T-helper 2 cell treated with Interferon-gamma antibody and Interleukin-4, amounts not matched to agents 100 ng/mL and 5 ng/mL, for 36 hours (primary cell): ENCODE results near the gene TTC28. TPM values are rescaled to one million over a fixed set of nuclear protein-coding genes. Genes with fewer than 3 reads are reported as not detected.

ENCODE experiments used
- intact Hi-C: fragments of 100-400 bp; cut with micrococcal nuclease; formaldehyde crosslinking; loops from one replicate; pipeline ENCODE4 v1.15.1; 2023
- total RNA-seq: library from RNA; stranded (reverse); gene quantifications from 2 replicates; pipeline ENCODE4 v1.2.3, GENCODE V29; 2022

Gene TTC28
- total RNA-seq, 1 donor from 2014 or later = 1.1 TPM

GRCh38 chr22:27994481-27995331 is 684.9 kb downstream of the TTC28 start:
- intact Hi-C loops = no loop called here

DNA sequence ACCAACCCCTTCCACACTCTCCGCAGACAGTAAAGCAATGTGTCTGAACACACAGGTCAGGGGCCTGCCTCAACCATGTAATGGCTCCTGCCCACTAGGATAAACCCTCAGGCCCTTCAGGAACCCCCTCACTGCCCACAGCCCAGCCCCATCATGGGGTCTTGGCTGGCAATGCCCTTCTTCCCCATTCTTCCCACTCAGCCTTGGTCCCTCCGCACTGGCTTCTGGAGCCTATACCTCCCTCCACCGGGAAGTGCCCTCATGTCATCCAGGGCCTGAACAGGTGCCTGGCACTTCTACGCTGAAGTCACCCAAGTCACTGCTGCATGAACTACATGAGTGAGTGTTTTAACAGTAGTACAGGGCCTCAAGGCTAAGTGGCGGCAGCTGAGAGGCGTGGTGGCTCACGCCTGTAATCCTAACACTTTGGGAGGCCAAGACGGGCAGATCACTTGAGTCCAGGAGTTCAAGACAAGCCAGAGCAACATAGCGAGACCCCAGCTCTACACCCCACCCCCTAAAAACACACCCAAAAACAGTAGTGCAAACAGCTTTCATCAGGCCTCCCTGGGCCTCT is 685.8 kb downstream of the TTC28 start:
- intact Hi-C loops = no loop called here

DNA sequence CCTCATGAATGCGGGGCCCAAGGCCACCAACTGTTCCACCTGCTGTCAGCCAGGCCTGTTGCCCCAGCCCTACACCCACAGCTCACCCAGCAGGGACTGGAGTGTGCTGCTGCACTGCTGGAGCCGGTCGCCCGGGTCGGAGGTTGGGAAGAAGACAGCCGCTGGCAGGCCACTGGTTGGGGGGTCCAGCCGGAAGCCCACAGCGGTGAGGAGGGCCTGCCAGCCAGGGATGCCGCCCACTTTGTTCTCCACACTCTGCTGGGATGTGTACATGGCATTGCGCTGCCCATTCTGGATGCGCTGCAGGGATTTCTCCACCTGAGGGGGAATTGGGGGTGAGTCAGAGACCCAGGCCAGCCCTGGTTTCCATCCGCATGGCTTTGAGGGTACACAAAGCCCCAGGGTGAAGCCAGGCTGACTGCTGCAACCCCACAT is 686.4 kb downstream of the TTC28 start:
- intact Hi-C loops = no loop called here

DNA sequence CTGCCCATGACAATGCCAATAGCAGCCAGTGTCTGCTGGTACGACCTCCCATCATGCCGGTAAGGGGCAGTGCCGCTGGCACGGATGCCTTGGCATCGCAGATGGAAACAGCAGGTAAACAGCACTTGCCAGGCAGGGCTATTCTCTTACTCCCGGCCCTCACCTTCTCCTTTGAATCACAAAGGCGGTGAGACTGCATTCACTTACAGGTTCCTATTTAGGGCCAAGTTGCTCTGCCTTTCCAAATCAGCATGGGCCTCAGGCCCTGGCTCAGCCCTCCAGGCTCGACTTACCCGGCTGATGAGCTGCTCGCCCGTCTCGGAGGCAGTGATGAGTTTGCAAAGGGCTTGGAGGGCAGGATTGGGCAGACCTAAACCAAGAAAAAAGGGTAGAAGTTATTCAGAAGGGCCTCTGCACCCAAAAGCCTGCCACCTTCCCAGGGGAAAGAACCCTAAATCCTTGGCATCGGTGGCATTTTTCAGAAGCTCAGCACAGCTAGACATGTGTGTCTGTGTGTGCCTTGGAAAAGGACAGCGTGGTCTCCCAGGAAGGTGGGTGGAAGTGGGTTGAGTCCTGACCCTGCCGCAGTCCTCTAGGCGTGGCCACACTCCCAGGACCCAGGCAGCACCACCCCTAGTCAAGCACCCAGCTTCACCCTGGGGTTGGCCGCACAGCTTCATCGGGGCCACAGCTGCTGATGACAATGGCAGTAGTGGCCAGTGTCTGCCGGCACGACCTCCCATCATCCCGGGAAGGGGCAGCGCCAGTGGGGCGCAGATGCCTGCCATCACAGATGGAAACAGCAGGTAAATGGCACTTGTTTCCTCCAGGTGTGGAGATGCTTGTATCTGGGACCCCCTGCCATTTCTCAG is 687.1 kb downstream of the TTC28 start:
- intact Hi-C loops = no loop called here

DNA sequence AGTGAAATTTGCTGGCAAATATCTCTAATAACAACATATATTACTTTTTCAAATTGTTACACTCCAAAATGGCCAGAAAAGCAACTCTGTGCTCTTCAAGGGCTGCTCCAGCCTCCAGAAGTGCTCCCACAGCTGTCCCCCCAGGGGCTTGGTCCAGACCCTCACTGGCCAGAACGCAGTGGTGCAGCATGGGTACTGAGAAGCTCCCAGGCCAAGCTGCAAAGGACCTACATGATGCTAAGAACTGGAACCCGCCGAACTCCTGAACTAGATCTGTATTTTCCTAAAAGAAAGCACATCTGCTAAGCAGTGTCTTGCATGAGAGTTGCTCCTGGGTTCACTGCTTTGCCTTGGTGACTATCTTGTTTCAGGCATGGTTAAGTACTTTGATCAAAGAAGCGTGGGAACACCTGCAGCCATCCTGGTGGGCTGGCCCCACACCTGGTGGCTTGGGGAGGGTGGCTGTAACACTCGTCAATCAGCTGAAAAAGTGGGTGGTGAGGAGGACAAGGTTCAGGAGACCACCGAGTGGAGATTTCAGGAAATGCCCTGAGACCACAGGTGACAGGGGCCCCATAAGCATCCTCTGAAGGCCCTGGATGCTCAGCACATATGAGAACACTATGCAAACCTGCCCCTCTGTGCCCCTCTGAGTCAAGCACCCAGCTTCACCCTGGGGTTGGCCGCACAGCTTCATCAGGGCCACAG is 687.9 kb downstream of the TTC28 start:
- intact Hi-C loops = no loop called here

- intact Hi-C loops = no loop called here
Measured at GRCh38 chr22:27990879-27991278, 688.8 kb downstream of the TTC28 start.

GRCh38 chr22:27990451-27990840 is 689.2 kb downstream of the TTC28 start:
- intact Hi-C loops = no loop called here

GRCh38 chr22:27989758-27990450 is 689.7 kb downstream of the TTC28 start:
- intact Hi-C loops = no loop called here

GRCh38 chr22:27988704-27989103 is 690.9 kb downstream of the TTC28 start:
- intact Hi-C loops = no loop called here

DNA sequence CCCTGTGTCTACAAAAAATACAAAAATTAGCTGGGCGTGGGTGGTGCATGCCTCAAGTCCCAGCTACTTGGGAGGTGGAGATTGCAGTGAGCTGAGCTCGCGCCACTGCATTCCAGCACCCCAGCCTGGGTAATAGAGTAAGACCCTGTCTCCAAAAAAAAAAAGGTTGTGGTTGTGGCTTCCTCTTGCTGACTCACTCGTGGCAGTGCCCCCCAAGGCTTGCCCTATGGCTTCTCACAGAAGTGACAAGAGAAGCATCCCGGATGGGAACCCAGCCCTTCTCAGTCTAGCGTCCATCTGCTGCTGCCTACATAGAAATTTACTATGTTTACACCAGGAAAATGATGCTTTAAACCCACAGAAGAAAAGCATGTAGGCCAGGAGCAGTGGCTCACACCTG is 692.1 kb downstream of the TTC28 start:
- intact Hi-C loops = no loop called here

- intact Hi-C loops = no loop called here
Measured at GRCh38 chr22:27986937-27987336, 692.7 kb downstream of the TTC28 start.

GRCh38 chr22:27986459-27986858 is 693.2 kb downstream of the TTC28 start:
- intact Hi-C loops = no loop called here

- intact Hi-C loops = no loop called here
Measured at GRCh38 chr22:27985323-27986275, 694.0 kb downstream of the TTC28 start.

- intact Hi-C loops = no loop called here
Measured at GRCh38 chr22:27984723-27985122, 694.9 kb downstream of the TTC28 start.

DNA sequence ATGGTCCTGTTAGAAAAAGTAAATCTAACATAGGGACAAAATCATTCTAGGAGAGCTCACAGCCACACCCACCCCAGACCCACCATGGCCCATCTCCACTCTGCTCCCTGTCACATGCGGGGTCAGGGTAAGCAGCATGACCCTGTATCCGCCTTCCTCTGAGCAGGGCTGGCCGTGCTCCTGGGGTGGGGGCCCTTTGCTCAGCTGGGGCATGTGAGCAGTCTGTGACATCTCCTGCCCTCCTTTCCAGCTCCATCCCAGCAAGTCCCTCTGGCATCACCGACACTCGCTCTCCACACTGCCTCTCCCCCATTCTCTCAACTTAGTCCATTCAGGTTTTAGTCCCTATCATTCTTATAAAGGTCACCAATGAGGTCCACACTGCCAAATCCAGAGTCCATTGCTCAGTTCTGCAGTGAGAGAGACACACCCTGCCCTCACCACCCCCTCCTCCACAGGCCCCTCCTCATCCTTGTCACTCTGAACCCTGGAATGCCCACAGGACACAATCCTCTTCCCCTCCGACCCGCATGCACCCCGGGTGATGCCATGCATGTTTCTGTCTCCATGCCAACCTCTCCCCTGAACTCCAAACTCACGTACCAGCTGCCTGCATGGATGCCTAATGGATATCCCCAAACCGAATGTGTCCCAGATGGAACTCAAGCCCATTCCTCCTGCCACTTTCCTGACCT is 695.5 kb downstream of the TTC28 start:
- intact Hi-C loops = no loop called here

DNA sequence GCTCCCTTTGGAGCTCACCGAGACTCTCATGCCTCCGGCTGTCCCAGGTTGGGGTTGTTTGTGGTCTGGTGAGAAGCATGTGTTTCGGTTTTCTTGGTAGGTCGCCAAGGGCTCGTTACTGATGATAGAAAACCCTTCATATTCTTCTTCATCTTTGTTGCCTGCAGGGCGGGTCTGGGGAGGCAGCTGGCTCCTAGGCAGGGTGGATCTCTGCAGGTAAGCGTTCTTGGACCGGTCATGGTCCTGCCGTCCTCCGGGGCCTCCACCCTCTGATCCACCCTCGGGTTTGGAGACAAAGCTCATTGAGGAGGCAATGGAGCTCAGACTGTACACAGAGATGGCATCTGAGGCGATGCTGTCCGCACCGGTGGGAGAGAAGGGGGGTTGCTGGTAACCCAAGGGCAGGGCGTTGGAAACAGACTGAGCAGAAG is 696.3 kb downstream of the TTC28 start:
- intact Hi-C loops = no loop called here

GRCh38 chr22:27982630-27983180 is 696.9 kb downstream of the TTC28 start:
- intact Hi-C loops = no loop called here

DNA sequence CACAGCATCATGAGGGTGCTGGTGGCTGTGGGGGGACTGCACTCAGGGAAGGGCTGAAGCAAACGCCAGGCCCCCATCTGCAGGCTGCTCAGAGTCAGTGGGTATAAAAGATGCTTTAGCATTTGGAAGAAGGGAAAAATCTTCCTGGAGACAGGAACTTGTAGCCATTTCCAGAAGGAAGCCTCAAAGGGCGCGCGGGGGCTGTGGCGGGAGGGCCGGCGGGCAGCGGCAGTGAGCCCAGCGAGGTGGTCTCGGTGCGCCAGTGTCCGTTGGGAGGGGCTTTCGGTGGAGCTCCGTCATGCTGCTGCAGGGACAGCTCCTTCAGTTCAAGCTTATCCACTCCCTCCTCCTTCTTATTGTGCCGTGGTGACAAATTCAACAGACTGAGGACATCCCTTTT is 697.5 kb downstream of the TTC28 start:
- intact Hi-C loops = no loop called here
